GM18870 (cell line): ENCODE results near the gene TXNDC9.
"Not testable (repeated sequence)": the region's sequence is repeated elsewhere in the genome, so short reads cannot be mapped to it uniquely, and the experiment has no call there.

Experiments used
- ATAC-seq: cut with Tn5 transposase; IDR thresholded peaks from one replicate; pipeline ENCODE4 v1.9.1; 2021; ENCODE audit warnings: moderate library complexity; ENCODE audit not compliant: unreplicated experiment

Gene TXNDC9, protein sequence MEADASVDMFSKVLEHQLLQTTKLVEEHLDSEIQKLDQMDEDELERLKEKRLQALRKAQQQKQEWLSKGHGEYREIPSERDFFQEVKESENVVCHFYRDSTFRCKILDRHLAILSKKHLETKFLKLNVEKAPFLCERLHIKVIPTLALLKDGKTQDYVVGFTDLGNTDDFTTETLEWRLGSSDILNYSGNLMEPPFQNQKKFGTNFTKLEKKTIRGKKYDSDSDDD

GRCh38 chr2:99335911-99336803 lies at the start of gene TXNDC9:
Gene TXNDC9 (minus strand): TSS chr2:99336333. CDS start chr2:99333210, 3,123 bp downstream.
- ATAC-seq: peak; percentile 71

DNA sequence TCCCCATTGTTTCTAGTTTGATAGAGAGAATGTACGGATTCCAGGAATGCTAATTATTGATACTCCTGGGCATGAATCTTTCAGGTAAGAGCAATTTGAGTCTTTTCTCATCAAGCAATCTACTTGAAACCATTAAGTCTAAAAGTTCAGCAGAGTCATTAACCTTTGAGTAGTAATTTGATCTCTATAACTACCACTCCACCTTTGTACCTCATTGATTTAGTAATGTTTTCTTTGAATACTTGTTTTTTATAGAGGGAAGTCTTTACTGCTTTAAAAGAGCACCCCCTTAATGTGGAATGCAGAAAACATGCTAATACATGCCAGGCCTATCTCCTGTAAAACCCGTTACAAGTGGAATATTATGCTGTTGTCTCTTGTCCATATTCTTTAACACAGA lies 46.0 kb upstream of the TXNDC9 start:
- ATAC-seq: no peak

DNA sequence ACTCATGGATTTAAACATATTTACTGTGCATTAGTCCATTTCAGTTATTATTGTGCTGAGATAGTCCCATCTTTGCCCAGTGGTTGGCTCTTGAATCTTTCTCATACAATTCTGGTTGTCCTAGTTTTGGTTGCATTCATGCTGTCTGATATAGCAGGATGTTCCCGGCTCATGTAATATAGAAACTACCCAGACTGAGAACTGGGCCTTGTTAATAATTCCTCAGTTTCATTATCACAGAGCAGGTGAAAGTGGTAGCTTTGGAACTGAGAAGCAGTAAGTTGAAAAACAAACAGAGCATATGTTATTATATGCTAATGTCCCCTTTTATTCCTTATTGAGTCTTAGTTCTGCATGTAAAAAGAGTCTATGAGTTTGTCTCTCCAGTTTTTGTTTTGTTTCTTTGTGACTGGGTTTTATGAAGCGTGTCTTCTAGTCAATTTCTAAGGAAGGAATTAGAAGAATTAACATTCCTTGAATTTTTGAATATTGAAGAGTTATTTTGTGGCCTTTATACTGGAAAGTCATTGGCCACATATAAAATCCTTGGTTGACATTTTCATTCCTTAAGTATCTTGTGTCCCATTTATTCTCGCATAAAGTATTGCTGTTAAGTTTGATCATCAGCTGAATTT lies 44.4 kb upstream of the TXNDC9 start:
- no peak for ATAC-seq

GRCh38 chr2:99377879-99378278 lies 41.7 kb upstream of the TXNDC9 start:
- no peak for ATAC-seq

- no peak for ATAC-seq
These were observed 40.2 kb upstream of the TXNDC9 start for GRCh38 chr2:99376254-99376864.

DNA sequence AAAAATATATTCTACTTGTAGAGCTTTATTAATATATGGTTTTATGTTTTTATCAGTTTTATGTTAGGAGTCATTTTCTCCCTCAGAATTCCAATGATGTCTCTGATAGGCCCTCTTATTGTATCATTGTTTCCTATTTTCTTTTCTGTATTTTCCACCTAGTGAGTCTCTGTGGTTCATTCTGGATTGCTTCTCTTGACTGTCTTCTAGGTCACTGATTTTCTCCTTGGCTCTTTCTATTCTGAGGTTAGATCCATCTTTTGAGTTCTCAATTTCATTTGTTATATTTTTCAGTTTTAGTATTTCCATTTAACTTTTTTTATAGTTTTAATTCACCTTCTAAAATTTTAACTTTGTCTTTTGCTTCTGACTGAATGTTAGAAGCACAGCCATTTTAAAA lies 38.6 kb upstream of the TXNDC9 start:
- ATAC-seq: no peak

DNA sequence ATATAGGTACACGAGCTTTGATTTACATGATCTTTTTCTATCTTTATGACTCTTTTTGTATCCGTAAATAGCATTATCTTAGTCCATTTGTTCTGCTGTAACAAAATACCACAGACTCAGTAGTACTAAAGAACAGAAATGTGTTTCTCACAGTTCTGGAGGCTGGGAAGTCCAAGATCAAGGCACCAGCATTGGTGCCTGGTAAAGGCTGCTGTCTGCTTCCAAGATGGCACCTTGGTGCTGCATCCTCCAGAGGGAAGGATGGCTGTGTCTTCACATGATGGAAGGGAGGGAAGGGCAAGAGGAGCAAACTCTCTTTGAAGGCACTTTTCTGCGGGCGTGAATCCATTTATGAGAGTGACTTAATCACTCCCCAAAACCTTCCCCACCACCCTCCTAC lies 37.0 kb upstream of the TXNDC9 start:
- no peak for ATAC-seq

- ATAC-seq: not testable (repeated sequence)
These were observed 32.7 kb upstream of the TXNDC9 start for GRCh38 chr2:99368854-99369253.

- ATAC-seq: no peak
These were observed 29.5 kb upstream of the TXNDC9 start for GRCh38 chr2:99365661-99366060.

DNA sequence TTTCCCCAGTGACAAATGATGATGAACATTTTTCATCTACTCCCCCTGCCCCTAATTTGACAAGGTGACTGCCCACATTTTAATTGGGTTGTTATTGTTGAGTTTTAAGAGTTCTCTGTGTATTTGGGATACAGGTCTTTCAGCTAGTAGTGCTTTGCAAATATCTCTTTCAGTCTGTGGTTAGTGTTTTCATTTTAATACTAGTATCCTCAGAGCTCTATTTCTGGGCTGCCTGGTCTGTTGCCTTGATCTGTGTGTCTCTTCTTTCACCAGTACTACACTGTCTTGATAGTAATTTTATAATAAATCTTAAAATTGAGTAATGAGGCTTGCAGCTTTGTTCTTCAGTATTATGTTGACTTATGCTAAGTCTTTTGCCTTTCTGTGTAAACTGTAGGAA lies 20.7 kb upstream of the TXNDC9 start:
- ATAC-seq: no peak

GRCh38 chr2:99354825-99355224 lies 18.7 kb upstream of the TXNDC9 start:
- not testable (repeated sequence) for ATAC-seq

GRCh38 chr2:99354070-99354469 lies 17.9 kb upstream of the TXNDC9 start:
- ATAC-seq: no peak

GRCh38 chr2:99350194-99350593 lies 14.1 kb upstream of the TXNDC9 start:
- ATAC-seq: no peak

GRCh38 chr2:99348173-99348572 lies 12.0 kb upstream of the TXNDC9 start:
- ATAC-seq: peak; percentile 59

- ATAC-seq: no peak
These were observed 10.1 kb upstream of the TXNDC9 start for GRCh38 chr2:99346218-99346617.

GRCh38 chr2:99345446-99345845 lies 9.3 kb upstream of the TXNDC9 start:
- ATAC-seq: not testable (repeated sequence)

- ATAC-seq: no peak
These were observed 6.4 kb upstream of the TXNDC9 start for GRCh38 chr2:99342536-99342935.

DNA sequence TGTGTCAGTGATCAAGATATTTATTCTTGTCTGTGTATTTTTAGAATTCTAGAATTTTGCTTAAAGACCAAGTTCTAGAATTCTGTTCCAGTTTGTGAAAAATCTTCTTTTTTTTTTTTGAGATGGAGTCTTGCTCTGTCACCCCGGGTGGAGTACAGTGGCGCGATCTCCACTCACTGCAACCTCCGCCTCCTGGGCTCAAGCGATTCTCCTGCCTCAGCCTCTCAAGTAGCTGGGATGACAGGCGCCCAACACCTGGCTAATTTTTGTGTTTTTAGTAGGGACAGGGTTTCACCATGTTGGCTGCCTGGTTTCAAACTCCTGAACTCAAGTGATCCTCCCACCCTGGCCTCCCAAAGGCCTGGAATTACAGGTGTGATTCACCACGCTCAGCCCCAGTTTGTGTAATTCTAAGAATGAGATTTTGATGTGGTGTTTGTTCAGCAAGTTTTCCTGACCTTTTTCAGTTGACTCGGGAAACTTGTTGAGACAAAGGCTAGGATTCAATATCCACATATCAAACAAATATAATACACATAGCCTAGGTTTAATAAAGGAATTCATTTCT lies 4.6 kb upstream of the TXNDC9 start:
- no peak for ATAC-seq

GRCh38 chr2:99338029-99338585 lies 2.0 kb upstream of the TXNDC9 start:
- no peak for ATAC-seq

GRCh38 chr2:99337113-99338028 lies 1.2 kb upstream of the TXNDC9 start, which contains the start of gene EIF5B:
Gene EIF5B (plus strand): TSS chr2:99337389. CDS start chr2:99337555, 166 bp downstream.
- ATAC-seq: peak; percentile 41
